Spinal cord (tissue), 10 donors: Measurements from ENCODE around the gene RPL19. TPM values are rescaled to one million over a fixed set of nuclear protein-coding genes. Genes with fewer than 3 reads are reported as not detected.

ENCODE experiments used
- DNase-seq, 6 donors: peaks; one replicate each; pipeline versions ENCODE4 v3.0.0 to v3.0.0-alpha.2; 2013 to 2015; ENCODE audit warnings: low spot score in 6 of 6, low read depth in 4 of 6
- H3K27ac ChIP-seq: one replicate; pipeline ENCODE4 v1.5.1; 2013; ENCODE audit warnings: low read depth, low read length, control low read depth
- H3K27me3 ChIP-seq: one replicate; pipeline ENCODE4 v1.6.1; 2013; ENCODE audit warnings: low read length; ENCODE audit not compliant: control insufficient read depth, insufficient read depth
- H3K36me3 ChIP-seq: one replicate; pipeline ENCODE4 v1.6.1; 2013; ENCODE audit warnings: low read length; ENCODE audit not compliant: control insufficient read depth, insufficient read depth
- H3K4me1 ChIP-seq: one replicate; pipeline ENCODE4 v1.6.1; 2013; ENCODE audit warnings: low read length; ENCODE audit not compliant: control insufficient read depth, insufficient read depth
- H3K4me3 ChIP-seq: one replicate; pipeline ENCODE4 v1.5.1; 2013; ENCODE audit warnings: low read depth, low read length, control low read depth
- H3K9me3 ChIP-seq: one replicate; pipeline ENCODE4 v1.6.1; 2013; ENCODE audit warnings: low read length; ENCODE audit not compliant: control insufficient read depth, insufficient read depth
- WGBS: methylation state at CpG from one replicate; pipeline ENCODE4 v1.1.5; 2013; ENCODE audit warnings: missing lambda C conversion rate; ENCODE audit not compliant: insufficient coverage; 5-methylcytosine and 5-hydroxymethylcytosine counted together
- polyA plus RNA-seq, 2 donors: library from polyadenylated mRNA; unstranded; fragments of 120-200 nt; gene quantifications; one replicate each; pipeline ENCODE4 v1.2.1, GENCODE V29; 2013; ENCODE audit not compliant: insufficient read length in 2 of 2
- total RNA-seq, 2 donors: library from RNA; depleted of rRNA in 1 of 2; stranded (reverse); fragments of 120-200 nt in 1 of 2; fragments of >200 nt in 1 of 2; gene quantifications; one replicate each; pipeline versions ENCODE4 v1.2.3 to v1.2.4, GENCODE V29; 2013 to 2014
- donor health status: healthy.

RPL19 gene
- total and polyA plus RNA-seq, 4 donors = 650 to 2,773 (median 1,270) TPM

DNA sequence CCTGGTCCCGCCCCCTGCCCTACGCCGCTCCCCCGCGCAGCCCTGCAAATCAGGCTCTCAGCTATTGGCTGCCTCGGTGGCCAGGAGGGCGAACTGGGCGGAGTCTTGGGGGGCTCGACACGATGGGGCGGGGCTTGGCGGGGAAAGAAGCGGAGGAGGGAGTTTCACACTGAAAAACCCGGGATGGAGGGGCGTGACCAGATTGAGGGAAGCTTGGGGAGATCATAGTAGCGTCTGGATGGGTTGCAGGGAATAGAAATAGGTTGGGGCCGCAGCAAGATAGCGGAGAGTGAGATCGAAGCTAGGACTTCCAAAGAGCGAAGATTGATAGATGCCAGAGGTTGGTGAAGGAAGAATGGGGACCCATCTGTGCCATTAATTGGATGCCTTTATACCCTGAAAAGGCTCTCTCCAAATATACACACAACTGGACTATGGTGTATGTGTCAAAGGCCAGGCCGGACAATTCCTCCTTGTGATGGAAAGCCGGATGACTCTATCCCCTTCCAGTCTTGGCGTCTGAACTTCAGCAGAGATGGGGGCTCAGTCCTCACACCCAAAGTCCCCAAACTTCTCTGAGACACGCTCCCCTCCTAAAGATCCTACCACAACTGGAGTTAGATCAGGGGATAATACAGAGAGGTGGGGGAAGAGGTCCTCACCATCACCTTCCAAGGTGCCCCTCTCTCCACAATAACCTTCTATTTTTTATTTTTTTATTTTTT is 26.0 kb downstream of the RPL19 start:
- Histone ChIP-seq H3K4me1 (peaks cover 30% of the 10 kb centered on the region), H3K27me3 (peaks cover 25% of the 10 kb centered on the region), H3K36me3 (peaks cover 5% of the 10 kb centered on the region), H3K27ac (no peak overlapping the region), H3K4me3 (peak overlapping the region; percentile 45), H3K9me3 (no peaks in the 10 kb centered on the region)
- WGBS = 2% methylated on average over 18 of the region's 24 CpGs
- peak in 5 of 6 donors; percentile 72 to 97 (median 82) for DNase-seq

DNA sequence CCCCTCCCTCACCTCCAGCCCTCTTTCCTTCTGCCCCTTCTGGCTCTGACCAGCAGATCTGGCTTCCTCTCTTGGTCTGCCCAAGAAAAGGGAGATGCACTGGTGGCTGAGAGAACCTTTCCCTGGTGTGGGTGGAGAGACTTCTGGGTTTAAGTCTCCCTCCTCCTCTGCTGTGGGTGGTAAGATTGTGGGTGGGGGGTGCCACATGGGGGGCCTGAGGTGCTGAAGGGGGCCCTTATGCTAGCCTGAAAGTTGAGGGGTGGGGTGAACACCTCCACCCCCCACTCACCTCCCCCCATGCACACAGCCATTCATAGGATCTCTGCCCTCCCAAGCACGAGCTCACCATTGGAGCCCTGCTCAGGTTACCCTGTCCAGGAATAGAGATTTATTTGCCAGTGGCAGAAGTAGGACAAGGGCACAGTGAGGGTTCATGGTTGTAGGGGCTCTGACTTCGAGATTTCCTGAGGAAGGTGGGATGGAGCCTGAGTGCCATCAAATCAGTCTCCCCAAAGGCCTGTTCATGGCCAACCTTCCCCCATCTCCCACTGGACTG is 27.4 kb downstream of the RPL19 start:
- Histone ChIP-seq H3K27ac (no peak overlapping the region), H3K9me3 (no peaks in the 10 kb centered on the region), H3K4me1 (peaks cover 43% of the 10 kb centered on the region), H3K36me3 (peaks cover 5% of the 10 kb centered on the region), H3K4me3 (no peak overlapping the region), H3K27me3 (peaks cover 25% of the 10 kb centered on the region)
- 50% methylated on average over 1 of the region's 2 CpGs for WGBS
- no peak for DNase-seq

DNA sequence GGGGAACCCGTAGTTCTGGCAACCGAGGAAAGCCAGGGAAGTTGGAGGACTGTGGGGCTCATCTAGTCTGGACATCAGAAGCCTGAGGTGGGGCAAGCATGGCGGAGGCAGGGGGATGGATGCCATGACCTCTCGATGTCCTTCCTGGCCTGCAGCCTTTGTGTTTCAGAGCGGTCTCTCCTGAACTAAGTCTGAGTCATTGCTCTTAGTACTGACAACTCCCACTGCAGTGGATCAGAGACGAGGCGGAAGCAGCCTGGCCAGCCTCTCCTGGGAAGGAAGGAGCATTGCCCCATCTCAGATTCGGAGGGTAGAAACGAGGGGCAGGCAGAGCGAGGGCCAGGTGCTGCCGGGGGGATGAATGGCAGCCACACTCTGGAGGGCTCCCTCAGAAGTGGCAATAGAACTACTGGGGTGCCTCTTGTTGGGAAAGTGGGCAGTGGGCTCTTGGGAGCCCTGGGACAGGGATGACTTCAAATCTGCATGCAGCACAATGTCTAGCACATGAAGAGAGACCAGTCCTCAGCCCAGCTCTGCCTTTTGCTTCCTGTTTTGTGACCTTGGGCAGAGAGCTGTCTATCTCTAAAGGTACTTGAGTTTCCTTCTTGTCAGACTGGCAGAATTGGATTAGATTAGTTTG is 29.3 kb downstream of the RPL19 start:
- Histone ChIP-seq H3K4me3 (no peak overlapping the region), H3K27me3 (peaks cover 23% of the 10 kb centered on the region), H3K9me3 (no peaks in the 10 kb centered on the region), H3K4me1 (peaks cover 38% of the 10 kb centered on the region), H3K27ac (no peak overlapping the region), H3K36me3 (no peaks in the 10 kb centered on the region)
- no peak for DNase-seq
- WGBS = 76% methylated on average over 11 of the region's 11 CpGs

GRCh38 chr17:39230361-39230760 is 30.3 kb downstream of the RPL19 start:
- peaks cover 20% of the 10 kb centered on the region for H3K27me3 ChIP-seq
- H3K9me3 ChIP-seq = no peaks in the 10 kb centered on the region
- DNase-seq = no peak
- H3K4me1 ChIP-seq = peaks cover 34% of the 10 kb centered on the region
- H3K4me3 ChIP-seq = no peak overlapping the region
- H3K36me3 ChIP-seq = no peaks in the 10 kb centered on the region
- no CpG with 5 or more reads among the region's 1 CpG for WGBS
- H3K27ac ChIP-seq = no peak overlapping the region

DNA sequence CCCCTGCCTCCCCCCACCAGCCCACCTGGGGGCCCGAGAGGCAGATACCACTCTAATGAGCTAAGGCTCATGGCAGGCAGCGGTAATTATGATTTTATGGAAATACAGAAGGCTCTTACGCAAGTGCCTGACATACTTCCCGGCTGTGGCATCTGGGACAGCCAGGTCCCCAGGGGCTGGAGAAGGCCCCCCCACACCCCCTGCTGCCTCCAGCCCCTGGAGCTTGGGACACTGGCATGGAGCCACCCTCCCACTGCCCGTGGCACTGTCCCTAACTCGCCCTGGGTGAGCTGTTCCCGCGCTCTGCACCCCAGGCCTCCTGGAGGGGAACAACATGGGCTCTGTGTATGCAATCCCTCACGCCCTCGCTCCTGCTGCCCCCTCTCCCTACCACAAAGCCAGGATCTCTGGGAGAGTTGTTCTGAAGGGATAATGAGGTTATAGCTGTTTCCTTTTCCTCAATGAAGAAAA is 31.0 kb downstream of the RPL19 start:
- no peak overlapping the region for H3K4me3 ChIP-seq

DNA sequence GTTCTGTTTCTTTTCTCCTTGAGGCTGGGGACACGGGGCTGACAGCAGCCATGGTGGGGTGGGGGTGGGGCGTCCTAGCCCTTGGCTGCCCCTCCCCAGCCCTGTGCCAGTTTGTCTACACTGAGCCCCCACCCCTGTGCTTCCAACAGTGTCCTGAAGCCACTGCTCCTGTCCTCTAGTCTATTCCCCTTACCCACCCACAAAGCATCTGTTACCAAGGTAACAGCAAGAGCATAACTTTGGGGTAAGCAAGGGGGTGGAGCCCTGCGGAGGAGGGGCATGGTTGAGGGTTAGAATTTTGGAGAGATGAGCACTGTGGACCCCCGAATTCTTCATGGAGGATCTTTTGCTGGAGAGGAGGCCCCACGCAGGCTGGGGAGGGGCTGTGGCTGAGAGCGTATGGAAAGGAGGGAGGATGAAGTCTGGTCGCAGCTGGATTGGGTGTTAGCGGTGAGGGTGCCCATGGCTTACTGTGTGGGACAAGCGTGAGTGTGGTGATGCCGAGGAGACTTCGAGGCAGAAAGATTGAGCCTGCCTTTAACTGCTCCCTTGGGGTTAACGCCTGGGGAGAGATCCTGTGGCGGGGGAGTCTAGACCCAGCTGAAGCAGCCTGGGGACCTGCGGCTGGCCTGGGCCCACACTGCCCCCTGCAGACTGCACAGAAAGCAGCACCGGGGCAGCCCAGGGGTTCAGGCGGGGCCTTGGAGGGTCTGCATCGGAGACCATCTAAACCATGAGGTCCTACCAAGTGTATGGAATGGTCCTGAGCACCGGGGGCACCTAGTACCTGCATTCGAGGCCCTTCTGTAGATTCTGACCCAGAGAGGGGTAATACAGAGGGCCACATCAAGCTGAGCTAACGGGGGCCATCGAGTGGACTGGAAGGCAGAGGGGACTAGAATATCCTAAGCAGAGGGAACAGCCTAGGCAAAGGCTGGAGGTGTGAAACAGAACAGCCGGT is 31.8 kb downstream of the RPL19 start:
- no peaks in the 10 kb centered on the region for H3K36me3 ChIP-seq
- H3K27me3 ChIP-seq = peaks cover 9% of the 10 kb centered on the region
- no peaks in the 10 kb centered on the region for H3K9me3 ChIP-seq
- H3K27ac ChIP-seq = peak overlapping the region; percentile 50
- peak in 2 of 6 donors; percentile 62 to 74 for DNase-seq
- H3K4me1 ChIP-seq = peaks cover 39% of the 10 kb centered on the region
- 10% methylated on average over 20 of the region's 22 CpGs for WGBS
- no peak overlapping the region for H3K4me3 ChIP-seq

More for the DNA sequence above, 31.0 kb downstream of the RPL19 start:
- H3K27me3 ChIP-seq = peaks cover 14% of the 10 kb centered on the region
- DNase-seq = peak in 1 of 6 donors; percentile 40
- no peaks in the 10 kb centered on the region for H3K9me3 ChIP-seq
- H3K36me3 ChIP-seq = no peaks in the 10 kb centered on the region
- peaks cover 34% of the 10 kb centered on the region for H3K4me1 ChIP-seq
- H3K27ac ChIP-seq = peak overlapping the region; percentile 50
- 14% methylated on average over 4 of the region's 10 CpGs for WGBS

DNA sequence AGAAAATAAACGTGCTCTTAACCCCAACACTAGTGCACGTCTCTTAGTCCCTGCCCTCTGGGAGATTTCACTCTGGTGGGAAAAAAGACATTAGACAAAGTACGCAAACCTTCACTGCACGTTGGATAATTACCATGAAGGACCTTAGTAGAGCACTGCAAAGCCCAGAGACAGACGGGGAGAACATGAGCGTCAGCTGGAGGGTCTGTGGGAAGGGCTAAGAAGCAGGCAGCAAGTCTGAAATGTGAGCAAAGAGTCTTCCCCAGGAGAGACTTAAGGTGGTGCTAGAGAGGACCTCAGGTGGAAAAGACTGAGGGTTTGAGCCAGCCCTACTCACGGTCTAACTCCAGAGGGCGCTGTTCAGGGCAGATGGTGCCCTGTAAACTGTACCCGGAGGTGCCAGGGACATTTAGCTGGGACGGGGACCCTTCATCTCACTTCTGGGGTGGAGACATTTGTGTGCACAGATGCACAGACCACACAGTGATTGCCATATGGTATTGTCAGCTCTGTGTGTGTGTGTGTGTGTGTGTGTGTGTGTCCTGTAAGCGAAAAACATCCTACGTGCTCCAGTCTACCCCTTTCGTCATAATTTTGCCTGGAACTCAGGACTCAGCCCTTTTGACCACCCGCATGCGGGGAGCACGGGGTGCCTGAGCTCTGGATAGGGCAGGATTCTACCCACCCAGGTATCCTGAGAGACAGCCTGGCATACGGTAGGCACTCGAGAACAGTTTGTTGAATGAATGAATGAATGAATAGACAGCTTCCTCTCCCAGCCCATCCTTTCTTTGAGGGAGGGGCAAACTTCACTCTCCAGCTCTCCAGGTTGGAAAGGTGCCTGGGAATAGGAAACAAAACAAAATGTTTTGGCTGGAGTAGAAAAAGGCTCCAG is 35.7 kb downstream of the RPL19 start:
- Histone ChIP-seq H3K9me3 (no peaks in the 10 kb centered on the region), H3K27me3 (peaks cover 5% of the 10 kb centered on the region), H3K27ac (no peak overlapping the region), H3K36me3 (no peaks in the 10 kb centered on the region), H3K4me1 (peaks cover 54% of the 10 kb centered on the region), H3K4me3 (no peak overlapping the region)
- peak in 2 of 6 donors; percentile 70 to 80 for DNase-seq
- WGBS = 9% methylated on average over 8 of the region's 18 CpGs

DNA sequence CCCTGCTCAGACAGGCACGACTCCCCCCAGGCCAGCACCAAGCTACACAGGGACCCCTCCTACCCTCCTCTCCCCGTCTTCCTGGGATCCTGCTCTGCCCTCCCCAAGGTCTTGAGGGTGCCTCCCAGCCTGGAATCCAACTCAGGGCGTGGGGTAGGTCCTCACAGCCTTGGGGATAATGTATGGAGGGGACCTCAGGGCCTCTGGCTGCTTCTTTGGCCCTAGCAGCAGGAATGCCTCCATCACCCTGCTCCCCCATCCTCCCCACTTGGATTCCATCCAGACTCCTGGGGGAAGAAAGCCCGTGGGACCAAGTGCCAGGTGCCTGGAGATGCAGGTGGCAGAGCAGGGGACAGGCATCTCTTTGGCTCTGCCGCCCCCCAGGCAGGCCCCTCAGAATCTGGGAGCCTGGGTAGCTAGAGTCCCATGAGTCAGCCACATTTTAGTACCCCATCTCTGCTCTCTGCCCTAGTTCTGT is 36.4 kb downstream of the RPL19 start:
- no peak for DNase-seq

More for the DNA sequence above, 36.4 kb downstream of the RPL19 start:
- H3K4me3 ChIP-seq = no peak overlapping the region
- no peak overlapping the region for H3K27ac ChIP-seq
- H3K36me3 ChIP-seq = no peaks in the 10 kb centered on the region
- H3K27me3 ChIP-seq = peaks cover 5% of the 10 kb centered on the region
- 33% methylated on average over 2 of the region's 5 CpGs for WGBS
- H3K9me3 ChIP-seq = no peaks in the 10 kb centered on the region
- peaks cover 47% of the 10 kb centered on the region for H3K4me1 ChIP-seq
